ENCODE data around the gene SERPINB11. TPM values are rescaled to one million over a fixed set of nuclear protein-coding genes. Genes with fewer than 3 reads are reported as not detected.

Gene SERPINB11
- total RNA-seq, 1 donor from 2014 or later: not detected

DNA sequence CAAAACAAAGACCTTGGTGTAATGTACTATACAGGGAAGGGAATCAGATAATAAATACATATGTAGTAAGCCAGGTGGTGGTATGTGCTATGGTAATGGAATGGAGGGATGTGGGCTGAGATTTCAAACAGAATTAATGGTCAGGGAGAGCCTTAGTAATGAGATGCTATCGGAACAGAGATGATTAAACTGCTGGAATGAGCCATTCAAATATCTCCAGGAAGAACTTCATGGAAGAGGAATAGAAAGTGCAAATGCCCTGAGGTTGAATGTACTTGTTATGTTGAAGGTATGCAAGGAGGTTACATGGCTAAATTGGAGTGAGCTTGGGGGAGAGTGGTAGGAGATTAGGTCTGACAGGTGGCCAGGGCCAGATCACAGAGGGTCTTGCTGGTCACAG, 5.1 kb downstream of the SERPINB11 start:
- no peak overlapping the region for H3K27ac ChIP-seq
- no peaks in the 10 kb centered on the region for H3K36me3 ChIP-seq
- no peak overlapping the region for H3K4me3 ChIP-seq
- no peaks in the 10 kb centered on the region for H3K4me1 ChIP-seq
- H3K27me3 ChIP-seq: no peaks in the 10 kb centered on the region
- no peak for DNase-seq (ENCODE audit: low spot score in 2 of 2)
- TF ChIP-seq, protein P1, sequence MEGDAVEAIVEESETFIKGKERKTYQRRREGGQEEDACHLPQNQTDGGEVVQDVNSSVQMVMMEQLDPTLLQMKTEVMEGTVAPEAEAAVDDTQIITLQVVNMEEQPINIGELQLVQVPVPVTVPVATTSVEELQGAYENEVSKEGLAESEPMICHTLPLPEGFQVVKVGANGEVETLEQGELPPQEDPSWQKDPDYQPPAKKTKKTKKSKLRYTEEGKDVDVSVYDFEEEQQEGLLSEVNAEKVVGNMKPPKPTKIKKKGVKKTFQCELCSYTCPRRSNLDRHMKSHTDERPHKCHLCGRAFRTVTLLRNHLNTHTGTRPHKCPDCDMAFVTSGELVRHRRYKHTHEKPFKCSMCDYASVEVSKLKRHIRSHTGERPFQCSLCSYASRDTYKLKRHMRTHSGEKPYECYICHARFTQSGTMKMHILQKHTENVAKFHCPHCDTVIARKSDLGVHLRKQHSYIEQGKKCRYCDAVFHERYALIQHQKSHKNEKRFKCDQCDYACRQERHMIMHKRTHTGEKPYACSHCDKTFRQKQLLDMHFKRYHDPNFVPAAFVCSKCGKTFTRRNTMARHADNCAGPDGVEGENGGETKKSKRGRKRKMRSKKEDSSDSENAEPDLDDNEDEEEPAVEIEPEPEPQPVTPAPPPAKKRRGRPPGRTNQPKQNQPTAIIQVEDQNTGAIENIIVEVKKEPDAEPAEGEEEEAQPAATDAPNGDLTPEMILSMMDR (IDR thresholded peaks at IDR 0.05): no peak
- H3K9me3 ChIP-seq: no peaks in the 10 kb centered on the region
- intact Hi-C loops (cut with DNase I): no loop called here

DNA sequence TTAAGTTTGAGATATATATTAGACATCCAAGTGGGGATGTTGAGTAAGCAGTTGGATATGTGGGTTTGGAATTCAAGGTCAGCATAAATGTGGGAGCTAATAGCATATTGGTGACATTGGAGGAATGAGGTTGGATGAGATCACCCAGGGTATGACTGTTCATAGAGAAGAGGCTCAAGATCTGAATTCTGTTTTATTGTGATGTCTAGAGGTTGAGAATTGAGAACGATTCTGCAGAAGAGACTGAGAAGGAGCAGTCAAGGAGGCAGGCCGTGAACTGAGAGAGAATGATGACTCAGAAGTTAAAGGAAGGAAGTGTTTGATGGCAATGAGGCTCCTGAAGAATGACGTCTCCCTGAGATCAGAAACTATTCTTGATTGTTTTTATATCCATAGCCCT, 5.9 kb downstream of the SERPINB11 start:
- DNase-seq (ENCODE audit: low spot score in 2 of 2): no peak
- TF ChIP-seq, protein P1 (IDR thresholded peaks at IDR 0.05): no peak
- H3K4me1 ChIP-seq: no peaks in the 10 kb centered on the region
- no peaks in the 10 kb centered on the region for H3K9me3 ChIP-seq
- H3K36me3 ChIP-seq: no peaks in the 10 kb centered on the region
- intact Hi-C loops (cut with DNase I): no loop called here
- H3K27ac ChIP-seq: no peak overlapping the region
- no peaks in the 10 kb centered on the region for H3K27me3 ChIP-seq
- no peak overlapping the region for H3K4me3 ChIP-seq

DNA sequence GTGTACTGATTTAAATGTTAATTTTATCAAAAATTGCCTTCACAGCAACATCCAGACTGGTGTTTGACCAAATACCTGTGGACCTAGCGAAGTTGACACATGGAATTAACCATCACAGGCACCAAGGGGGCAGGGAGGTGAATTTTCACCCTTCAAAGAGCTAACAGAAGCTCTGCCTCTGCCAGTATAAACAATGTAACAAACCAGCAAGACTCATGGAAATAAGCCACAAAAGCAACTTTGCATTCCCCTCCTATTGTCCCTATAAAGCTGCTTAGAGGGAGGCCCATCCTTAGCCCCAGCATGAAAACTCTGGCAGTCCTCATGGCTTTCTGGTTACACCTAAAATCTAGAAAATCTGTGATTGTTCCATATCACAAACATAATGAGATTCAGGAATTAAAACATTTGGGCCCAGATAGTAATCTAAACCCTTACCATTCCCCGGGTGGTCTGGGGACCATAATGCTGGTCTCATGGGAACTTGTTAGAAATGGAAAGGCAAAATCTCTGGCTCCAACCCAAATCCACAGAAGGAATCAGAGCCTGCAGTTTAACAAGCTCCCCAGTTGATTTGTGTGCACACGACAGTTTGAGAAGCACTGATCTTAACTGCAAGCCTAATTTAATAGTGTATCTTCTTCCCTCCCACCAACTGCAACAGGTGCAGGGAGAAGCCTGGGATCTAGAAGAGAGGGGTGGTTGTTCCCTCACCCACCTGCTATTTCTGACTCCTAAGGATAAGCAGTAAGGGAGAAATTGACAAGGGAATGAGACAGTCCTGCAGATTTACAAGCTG, 23.1 kb downstream of the SERPINB11 start:
- no peak overlapping the region for H3K4me3 ChIP-seq
- TF ChIP-seq, protein P1 (IDR thresholded peaks at IDR 0.05): no peak
- H3K27me3 ChIP-seq: no peaks in the 10 kb centered on the region
- no peaks in the 10 kb centered on the region for H3K4me1 ChIP-seq
- no peaks in the 10 kb centered on the region for H3K36me3 ChIP-seq
- no peak overlapping the region for H3K27ac ChIP-seq
- no peaks in the 10 kb centered on the region for H3K9me3 ChIP-seq
- DNase-seq (ENCODE audit: low spot score in 2 of 2): no peak
- intact Hi-C loops (cut with DNase I): no loop called here

DNA sequence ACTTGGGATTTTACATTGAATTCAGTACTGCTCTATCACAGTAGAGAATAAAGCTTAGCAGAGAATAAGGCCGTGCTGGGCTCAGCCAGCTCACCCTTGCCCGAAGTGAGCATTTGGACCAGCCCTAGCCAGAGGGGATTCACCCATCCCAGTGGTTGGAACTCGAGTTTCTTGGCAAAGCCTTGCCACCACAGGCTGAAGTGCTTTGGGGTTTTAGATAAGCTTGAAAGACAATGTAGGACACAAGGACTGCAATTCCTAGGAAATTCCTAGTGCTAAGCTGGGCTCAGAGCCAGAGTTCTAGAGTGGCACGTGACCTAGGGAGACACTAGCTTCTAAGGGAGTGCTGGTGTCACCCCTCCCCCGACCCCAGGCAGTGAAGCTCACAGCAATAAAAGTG, 28.0 kb downstream of the SERPINB11 start:
- Histone ChIP-seq H3K27me3 (no peaks in the 10 kb centered on the region), H3K36me3 (no peaks in the 10 kb centered on the region), H3K9me3 (no peaks in the 10 kb centered on the region), H3K4me3 (no peak overlapping the region), H3K27ac (no peak overlapping the region), H3K4me1 (no peaks in the 10 kb centered on the region)
- TF ChIP-seq, protein P1 (IDR thresholded peaks at IDR 0.05): no peak
- intact Hi-C loops (cut with DNase I): no loop called here
- no peak for DNase-seq (ENCODE audit: low spot score in 2 of 2)

DNA sequence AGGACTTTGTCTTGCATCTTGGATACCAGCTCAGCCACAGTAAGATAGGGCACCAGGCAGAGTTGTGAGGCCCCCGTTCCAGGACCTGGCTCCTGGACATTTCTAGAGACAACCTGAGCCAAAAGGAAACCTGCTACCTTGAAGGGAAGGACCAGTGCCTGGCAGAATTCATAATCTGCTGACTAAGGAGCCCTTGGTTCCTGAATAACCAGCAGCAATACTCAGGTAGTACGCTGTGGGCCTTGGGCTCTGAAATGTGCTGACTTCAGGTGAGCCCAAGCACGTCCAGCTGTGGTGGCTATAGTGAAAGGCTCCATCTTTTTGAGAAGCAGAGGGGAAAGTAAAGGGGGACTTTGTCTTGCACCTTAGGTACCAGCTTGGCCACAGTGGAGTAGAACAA, 28.5 kb downstream of the SERPINB11 start:
- Histone ChIP-seq H3K4me3 (no peak overlapping the region), H3K36me3 (no peaks in the 10 kb centered on the region), H3K9me3 (no peaks in the 10 kb centered on the region), H3K27me3 (no peaks in the 10 kb centered on the region), H3K4me1 (no peaks in the 10 kb centered on the region), H3K27ac (no peak overlapping the region)
- TF ChIP-seq, protein P1 (IDR thresholded peaks at IDR 0.05): no peak
- DNase-seq (ENCODE audit: low spot score in 2 of 2): no peak
- intact Hi-C loops (cut with DNase I): no loop called here

All from ascending aorta (tissue), 2 donors.